Measurements from ENCODE around the gene SNX24. TPM values are rescaled to one million over a fixed set of nuclear protein-coding genes. Genes with fewer than 3 reads are reported as not detected.

The SNX24 gene
- total RNA-seq, 4 donors from 2014 or later, result 13.3 to 21.5 (median 17.9) TPM

GRCh38 chr5:122929980-122930379, 84.6 kb downstream of the SNX24 start:
- ATAC-seq (ENCODE audit: low FRiP score) (no peak), DNase-seq (ENCODE audit: low spot score) (no peak)
- TF ChIP-seq CTCF (IDR thresholded peaks at IDR 0.05), result no peak

- TF ChIP-seq CTCF (IDR thresholded peaks at IDR 0.05), result no peak
- ATAC-seq (ENCODE audit: low FRiP score) (no peak), DNase-seq (ENCODE audit: low spot score) (no peak)
Measured at GRCh38 chr5:122933956-122934355, 88.5 kb downstream of the SNX24 start.

- ATAC-seq (ENCODE audit: low FRiP score), result no peak
- TF ChIP-seq CTCF (IDR thresholded peaks at IDR 0.05), result no peak
Measured at GRCh38 chr5:122936088-122936487, 90.7 kb downstream of the SNX24 start.

GRCh38 chr5:122937914-122938313, 92.5 kb downstream of the SNX24 start:
- no peak for DNase-seq (ENCODE audit: low spot score)
- no peak for ATAC-seq (ENCODE audit: low FRiP score)
- TF ChIP-seq CTCF (IDR thresholded peaks at IDR 0.05), result no peak

More at GRCh38 chr5:122936088-122936487, 90.7 kb downstream of the SNX24 start:
- DNase-seq (ENCODE audit: low spot score), result no peak

GRCh38 chr5:122940890-122941289, 95.5 kb downstream of the SNX24 start:
- DNase-seq (ENCODE audit: low spot score) (no peak), ATAC-seq (ENCODE audit: low FRiP score) (no peak)
- no peak for TF ChIP-seq CTCF (IDR thresholded peaks at IDR 0.05)

- TF ChIP-seq CTCF (IDR thresholded peaks at IDR 0.05), result no peak
- DNase-seq (ENCODE audit: low spot score), result no peak
- ATAC-seq (ENCODE audit: low FRiP score), result no peak
Measured at GRCh38 chr5:122941737-122942136, 96.3 kb downstream of the SNX24 start.

- TF ChIP-seq CTCF (IDR thresholded peaks at IDR 0.05), result no peak
- ATAC-seq (ENCODE audit: low FRiP score), result no peak
Measured at GRCh38 chr5:122942164-122942914, 96.9 kb downstream of the SNX24 start.

More at GRCh38 chr5:122942164-122942914, 96.9 kb downstream of the SNX24 start:
- no peak for DNase-seq (ENCODE audit: low spot score)

All from omental fat pad (tissue), 4 donors.